SW480 (cell line): Measurements from ENCODE around the gene METAP1.
"Not testable (repeated sequence)": the region's sequence is repeated elsewhere in the genome, so short reads cannot be mapped to it uniquely, and the experiment has no call there.

Source experiments
- DNase-seq: peaks from one replicate; pipeline ENCODE4 v3.0.0-alpha.2; 2016; ENCODE audit warnings: low spot score

Gene METAP1

GRCh38 chr4:98997166-98997565 is 1.6 kb downstream of the METAP1 start:
- no peak for DNase-seq

GRCh38 chr4:98998551-98998950 is 3.0 kb downstream of the METAP1 start:
- no peak for DNase-seq

- DNase-seq: no peak
Observed at GRCh38 chr4:99002279-99002678, 6.8 kb downstream of the METAP1 start.

GRCh38 chr4:99008051-99008450 is 12.5 kb downstream of the METAP1 start:
- no peak for DNase-seq

- no peak for DNase-seq
Observed at GRCh38 chr4:99011910-99012309, 16.4 kb downstream of the METAP1 start.

- DNase-seq: no peak
Observed at GRCh38 chr4:99013402-99013843, 17.9 kb downstream of the METAP1 start.

- no peak for DNase-seq
Observed at GRCh38 chr4:99013884-99014523, 18.5 kb downstream of the METAP1 start.

- DNase-seq: no peak
Observed at GRCh38 chr4:99021386-99021785, 25.9 kb downstream of the METAP1 start.

- DNase-seq: no peak
Observed at GRCh38 chr4:99022566-99022965, 27.0 kb downstream of the METAP1 start.

GRCh38 chr4:99023800-99024251 is 28.3 kb downstream of the METAP1 start:
- DNase-seq: not testable (repeated sequence)

GRCh38 chr4:99024481-99025275 is 29.2 kb downstream of the METAP1 start:
- DNase-seq: no peak

GRCh38 chr4:99025506-99025905 is 30.0 kb downstream of the METAP1 start:
- no peak for DNase-seq

- no peak for DNase-seq
Observed at GRCh38 chr4:99027304-99027703, 31.8 kb downstream of the METAP1 start.

- DNase-seq: no peak
Observed at GRCh38 chr4:99028187-99028586, 32.7 kb downstream of the METAP1 start.

- no peak for DNase-seq
Observed at GRCh38 chr4:99029018-99029735, 33.7 kb downstream of the METAP1 start.

- no peak for DNase-seq
Observed at GRCh38 chr4:99029852-99030251, 34.3 kb downstream of the METAP1 start.

- no peak for DNase-seq
Observed at GRCh38 chr4:99033956-99034355, 38.4 kb downstream of the METAP1 start.

- no peak for DNase-seq
Observed at GRCh38 chr4:99038213-99038612, 42.7 kb downstream of the METAP1 start.

- DNase-seq: no peak
Observed at GRCh38 chr4:99043346-99043745, 47.8 kb downstream of the METAP1 start.

- no peak for DNase-seq
Observed at GRCh38 chr4:99047710-99048109, 52.2 kb downstream of the METAP1 start.

- no peak for DNase-seq
Observed at GRCh38 chr4:99052902-99053301, 57.4 kb downstream of the METAP1 start.

GRCh38 chr4:99054428-99054994 is 59.0 kb downstream of the METAP1 start:
- DNase-seq: no peak
